Activated CD8-positive, alpha-beta memory T cell treated with anti-CD3 and anti-CD28 coated beads, Interleukin-2, amount 50 U/mL, for 4 hours (primary cell): ENCODE results near the gene TAS2R38.
"Not testable (repeated sequence)": the region's sequence is repeated elsewhere in the genome, so short reads cannot be mapped to it uniquely, and the experiment has no call there.

Experiments
- DNase-seq: peaks from one replicate; pipeline ENCODE4 v3.0.0-alpha.2; 2020

The TAS2R38 gene

DNA sequence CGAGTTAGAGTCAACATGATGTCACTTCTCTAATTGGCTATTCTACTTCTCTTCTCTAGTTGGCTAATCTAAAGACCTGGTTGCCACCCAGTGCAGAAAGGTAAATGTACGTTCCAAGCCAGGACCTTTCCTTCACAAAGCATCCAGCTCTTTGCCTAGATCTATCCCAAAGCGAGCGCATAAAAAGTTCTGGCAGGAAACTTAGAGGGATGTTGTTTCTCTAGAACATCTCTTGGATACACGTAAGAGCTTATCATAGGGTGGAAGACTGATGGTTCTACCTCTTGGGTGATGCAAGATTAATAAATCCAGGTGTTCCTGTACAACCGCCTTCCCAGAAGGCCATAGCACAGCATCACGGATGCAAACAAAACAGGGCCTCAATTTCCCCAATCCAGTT is at the start of gene TAS2R38:
Gene TAS2R38 (minus strand): TSS at position 101 of the 400 bp plus-strand sequence. CDS start 84 bp downstream, at position 17.
- DNase-seq = no peak

- DNase-seq = no peak
Observed at GRCh38 chr7:142018154-142018553, 44.6 kb upstream of the TAS2R38 start.

DNA sequence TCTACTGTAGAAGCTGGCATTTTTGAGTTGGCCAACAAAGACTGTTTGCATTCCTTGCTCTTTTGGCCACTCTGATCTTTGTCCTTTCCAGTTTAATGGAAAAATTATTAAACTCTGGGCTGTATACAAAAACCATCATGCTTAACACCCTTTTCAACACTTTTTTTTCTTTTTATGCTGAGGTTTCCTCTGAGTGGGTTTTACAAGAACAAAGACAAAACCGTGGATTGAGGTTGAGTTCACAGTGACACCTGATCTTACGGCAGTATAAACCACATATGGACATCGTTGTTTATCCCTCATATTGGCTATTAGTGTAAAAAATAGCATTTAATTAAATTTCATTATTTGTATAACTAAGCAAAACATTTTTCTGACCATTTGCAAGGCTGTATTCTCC is 43.9 kb upstream of the TAS2R38 start:
- DNase-seq = no peak

DNA sequence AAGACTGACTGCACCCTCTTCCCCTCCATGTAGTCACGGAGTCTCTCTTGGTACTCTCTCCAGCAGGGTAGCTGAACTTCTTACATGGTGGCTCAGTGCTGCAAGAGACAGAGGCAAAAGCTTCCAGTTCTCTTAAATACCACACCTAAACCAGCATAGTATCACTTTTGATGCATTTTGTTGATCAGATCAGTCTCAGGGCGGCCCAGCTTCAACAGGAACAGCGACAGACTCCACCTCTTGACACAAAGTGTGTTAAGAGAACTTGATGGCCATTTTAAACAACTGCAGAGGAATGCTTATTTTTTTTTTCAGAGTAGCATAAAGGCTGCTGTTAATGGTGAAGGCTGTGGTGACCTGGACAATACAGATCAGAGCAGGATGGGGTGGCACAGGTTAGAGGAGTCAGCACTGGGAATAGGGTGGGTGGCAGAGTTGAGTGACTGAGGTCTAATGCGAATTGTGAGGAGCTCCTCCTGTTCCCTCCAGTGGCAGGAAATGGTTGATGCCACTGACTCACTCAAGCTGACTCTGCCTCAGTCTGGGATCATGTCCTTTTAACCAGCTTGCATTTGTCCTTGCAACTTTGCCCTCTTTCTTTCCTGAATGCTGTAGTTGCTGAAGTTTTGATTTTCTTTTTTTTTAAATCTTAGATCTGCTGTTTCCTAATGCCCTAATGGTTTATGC is 39.4 kb upstream of the TAS2R38 start:
- DNase-seq = no peak

DNA sequence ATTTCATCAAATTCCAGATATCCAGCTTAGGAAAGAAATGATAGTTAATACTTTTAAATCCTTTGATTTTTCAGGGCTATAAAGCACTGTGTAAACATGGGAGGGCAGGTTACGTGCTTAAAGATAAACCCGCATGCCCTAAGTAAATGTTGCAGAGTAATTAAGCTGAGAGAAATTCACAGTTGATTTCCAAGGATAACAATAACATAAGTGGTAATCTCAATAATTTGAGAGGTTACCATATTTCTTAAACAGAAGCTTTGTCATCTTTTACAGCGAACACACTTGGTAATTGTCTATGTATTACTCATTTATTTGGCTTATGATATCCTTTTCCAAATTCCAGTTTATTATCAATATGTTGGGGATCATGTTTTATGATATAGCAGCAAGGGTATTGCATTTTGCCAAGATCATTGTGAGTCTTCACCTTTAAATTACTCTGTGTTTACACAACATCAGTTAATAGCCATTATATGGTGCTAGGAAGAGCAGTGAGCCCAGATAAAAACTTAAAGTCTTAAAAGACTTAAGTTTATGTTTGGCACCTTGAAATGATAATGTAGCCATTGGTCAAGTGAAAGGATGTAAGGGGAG is 37.5 kb upstream of the TAS2R38 start:
- no peak for DNase-seq

- DNase-seq = no peak
Observed at GRCh38 chr7:142009187-142009586, 35.6 kb upstream of the TAS2R38 start.

GRCh38 chr7:142006577-142006976 is 33.0 kb upstream of the TAS2R38 start:
- DNase-seq = no peak

GRCh38 chr7:142002179-142002578 is 28.6 kb upstream of the TAS2R38 start:
- DNase-seq = no peak

GRCh38 chr7:142001163-142001874 is 27.7 kb upstream of the TAS2R38 start:
- DNase-seq = no peak

DNA sequence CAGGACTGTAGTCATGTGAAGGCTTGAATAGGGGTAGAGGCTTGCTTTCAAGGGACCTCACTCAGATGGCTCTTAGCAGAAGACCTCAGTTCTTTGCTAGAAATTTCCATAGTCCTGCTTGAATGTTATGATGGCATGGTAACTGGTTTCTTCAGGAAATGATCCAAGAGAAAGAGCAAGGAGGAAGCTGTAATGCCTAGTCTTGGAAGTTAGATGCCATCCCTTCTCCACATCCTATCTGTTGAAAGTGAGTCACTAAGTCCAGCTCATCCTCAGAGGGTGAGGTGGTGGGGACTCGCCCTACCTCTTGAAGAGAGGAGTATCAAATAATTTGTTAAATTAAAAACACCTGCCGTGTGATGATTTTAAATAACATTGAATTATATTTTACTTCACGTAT is 26.7 kb upstream of the TAS2R38 start:
- DNase-seq = no peak

DNA sequence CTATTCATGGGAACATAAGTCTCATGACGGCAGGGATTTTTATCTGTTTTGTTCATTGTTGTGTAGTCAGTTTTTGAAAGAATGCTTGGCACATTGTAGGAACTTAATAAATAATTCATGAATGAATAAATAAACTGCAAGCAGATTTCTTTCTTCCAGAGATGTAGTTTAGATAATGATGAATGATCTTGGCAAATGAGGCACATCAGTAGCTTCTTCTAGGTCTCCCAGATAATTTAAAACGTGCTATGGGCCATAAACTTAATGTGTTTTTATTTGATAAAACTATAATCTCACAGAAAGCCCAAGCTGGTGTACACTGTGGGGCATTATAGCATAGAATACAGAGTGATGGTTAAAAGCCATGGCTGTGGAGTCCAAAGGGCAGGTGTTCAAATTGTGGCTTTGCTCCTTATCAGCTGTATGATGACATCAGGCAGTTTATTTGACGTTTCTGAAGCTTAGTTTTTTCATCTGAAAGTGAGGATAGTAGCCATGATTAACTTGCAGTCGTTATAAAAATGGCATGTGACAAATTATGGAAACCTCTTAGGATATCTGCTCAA is 25.6 kb upstream of the TAS2R38 start:
- no peak for DNase-seq

- no peak for DNase-seq
Observed at GRCh38 chr7:141993354-141993753, 19.8 kb upstream of the TAS2R38 start.

DNA sequence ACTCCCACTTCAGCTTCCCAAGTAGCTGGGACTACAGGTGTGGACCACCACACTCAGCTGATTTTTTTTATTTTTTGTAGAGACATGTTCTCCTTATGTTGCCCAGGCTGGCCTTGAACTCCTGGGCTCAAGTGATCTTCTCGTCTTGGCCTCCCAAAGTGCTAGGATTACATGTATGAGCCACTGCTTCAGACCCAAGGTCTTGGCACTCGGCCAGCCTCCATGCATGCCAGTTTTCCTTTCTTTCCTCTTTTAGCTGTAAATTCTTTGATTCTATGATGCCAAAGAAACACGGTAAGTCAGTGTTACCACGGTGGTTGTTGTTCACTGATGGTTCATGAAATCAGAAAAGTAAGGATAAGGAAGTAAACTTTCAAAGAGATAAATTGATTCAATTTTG is 19.1 kb upstream of the TAS2R38 start:
- no peak for DNase-seq

- DNase-seq = no peak
Observed at GRCh38 chr7:141992156-141992555, 18.6 kb upstream of the TAS2R38 start.

DNA sequence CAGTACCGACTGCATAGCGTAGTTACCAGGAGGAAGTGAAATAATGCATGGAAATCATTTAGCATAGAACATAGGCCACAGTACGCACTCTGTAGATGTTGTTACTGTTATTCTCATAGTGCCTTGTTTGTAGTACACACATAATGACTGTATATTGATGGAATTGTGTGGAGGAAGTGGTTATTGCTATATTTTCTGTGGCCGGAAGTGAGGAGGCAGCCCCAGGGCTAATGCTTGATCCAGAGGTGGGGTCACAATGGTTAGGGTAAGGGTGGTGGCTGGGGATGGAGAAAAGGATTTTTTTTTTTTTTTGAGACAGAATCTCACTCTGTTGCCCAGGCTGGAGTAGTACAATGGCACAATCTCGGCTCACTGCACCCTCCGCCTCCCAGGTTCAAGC is 17.6 kb upstream of the TAS2R38 start:
- DNase-seq = no peak

GRCh38 chr7:141990011-141990725 is 16.6 kb upstream of the TAS2R38 start:
- no peak for DNase-seq

DNA sequence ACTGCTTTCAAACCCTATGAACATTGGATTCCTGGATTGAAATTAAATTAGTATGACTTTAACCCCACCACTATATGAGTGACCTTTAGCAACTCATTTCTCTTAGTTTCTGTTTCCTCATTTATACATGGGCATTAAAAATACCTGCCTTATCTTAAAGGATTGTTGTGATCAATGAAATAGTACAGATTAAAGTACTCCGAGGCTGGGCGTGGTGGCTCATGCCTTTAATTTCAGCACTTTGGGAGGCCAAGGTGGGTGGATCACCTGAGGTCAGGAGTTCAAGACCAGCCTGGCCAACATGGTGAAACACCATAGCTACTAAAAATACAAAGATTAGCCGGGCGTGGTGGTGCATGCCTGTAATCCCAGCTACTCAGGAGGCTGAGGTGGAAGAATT is 14.2 kb upstream of the TAS2R38 start:
- DNase-seq = not testable (repeated sequence)

DNA sequence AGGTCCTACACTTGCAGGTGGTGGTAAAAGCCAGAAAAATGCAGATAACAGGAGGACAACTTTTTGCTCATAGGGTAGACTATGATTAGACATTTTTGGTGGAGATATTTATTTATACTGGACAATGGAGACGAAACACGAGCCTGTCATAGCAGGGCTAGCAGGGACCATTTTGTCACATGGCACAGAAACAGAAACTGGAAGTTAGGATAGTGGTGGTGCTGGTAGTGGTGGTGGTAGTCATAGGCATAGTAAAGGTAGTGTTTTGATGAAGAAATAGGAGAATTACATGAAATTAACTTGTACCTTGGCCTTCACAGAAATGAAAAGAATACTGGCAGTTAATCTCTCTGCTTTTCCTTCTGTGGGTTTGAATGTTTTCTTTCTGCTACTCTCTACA is 13.3 kb upstream of the TAS2R38 start:
- no peak for DNase-seq

- not testable (repeated sequence) for DNase-seq
Observed at GRCh38 chr7:141985926-141986325, 12.4 kb upstream of the TAS2R38 start.

- DNase-seq = no peak
Observed at GRCh38 chr7:141979568-141979967, 6.0 kb upstream of the TAS2R38 start.

DNA sequence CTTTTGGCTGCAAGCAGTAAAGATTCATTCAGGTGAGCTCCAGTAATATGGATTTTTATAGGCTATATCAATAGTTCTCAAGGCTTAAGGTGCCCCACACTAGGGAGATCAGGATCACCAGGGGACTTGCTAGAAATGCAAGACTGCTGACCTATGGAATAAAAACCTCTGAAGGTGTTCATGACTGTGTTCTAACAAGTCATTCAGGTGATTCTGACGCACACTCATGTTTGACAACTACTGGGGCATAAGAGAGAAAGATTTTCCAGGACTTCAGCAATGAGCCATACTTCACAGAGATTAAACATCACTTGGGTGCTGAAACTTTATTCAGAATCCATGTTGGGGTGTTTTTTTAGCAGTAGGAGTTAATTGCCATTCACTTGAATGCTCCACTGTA is 4.8 kb upstream of the TAS2R38 start:
- no peak for DNase-seq

DNA sequence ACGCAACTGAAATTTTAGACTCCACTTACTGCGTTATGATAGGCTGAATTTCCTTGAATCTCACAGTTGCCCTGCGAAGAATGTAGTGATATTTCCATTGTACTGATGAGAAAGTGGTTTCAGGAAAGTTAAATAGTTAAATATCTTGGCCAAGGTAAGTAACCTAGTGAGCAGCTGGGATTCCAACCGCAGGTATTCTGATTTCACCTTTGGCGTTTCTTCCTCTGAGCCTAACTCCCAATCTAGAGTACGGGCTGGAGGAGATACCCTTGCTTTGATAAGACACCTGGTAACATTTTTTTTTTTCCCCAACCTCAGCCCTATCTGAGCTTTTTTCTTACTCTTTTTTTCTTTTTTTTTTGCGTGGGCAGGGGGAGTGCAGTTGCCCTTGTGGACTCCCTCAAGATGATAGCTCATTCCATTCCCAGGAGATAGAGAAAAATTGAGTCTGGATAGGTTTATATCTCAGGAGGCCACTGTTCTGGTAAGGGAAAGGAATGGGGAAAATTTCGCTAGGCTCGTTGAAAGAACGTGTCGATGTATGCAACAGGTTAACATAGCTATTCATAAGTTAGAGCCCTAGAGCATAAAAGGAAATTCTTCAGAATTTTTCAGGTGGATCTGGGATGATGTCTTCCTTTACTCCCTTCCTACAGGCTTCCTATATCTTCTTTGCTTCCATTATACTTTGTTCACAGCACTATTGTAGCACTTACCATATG is 3.1 kb upstream of the TAS2R38 start:
- DNase-seq = no peak
